ENCODE results near the gene POLR3H.
"Not testable (repeated sequence)": the region's sequence is repeated elsewhere in the genome, so short reads cannot be mapped to it uniquely, and the experiment has no call there.

Gene POLR3H

GRCh38 chr22:41543854-41544670 is at the start of gene POLR3H:
Gene POLR3H, minus strand, starts transcription at chr22:41544470. Its CDS starts 369 bp downstream, at chr22:41544101.
- DNase-seq: peak; percentile 81

- DNase-seq: not testable (repeated sequence)
These were observed 49.2 kb upstream of the POLR3H start for GRCh38 chr22:41593336-41593960.

GRCh38 chr22:41589391-41590241 is 45.3 kb upstream of the POLR3H start, which contains the start of gene PMM1:
Gene PMM1, minus strand, starts transcription at chr22:41589840. Its CDS starts 35 bp downstream, at chr22:41589805.
- DNase-seq: peak; percentile 95

GRCh38 chr22:41587347-41587723 is 43.1 kb upstream of the POLR3H start:
- no peak for DNase-seq

- no peak for DNase-seq
These were observed 41.6 kb upstream of the POLR3H start for GRCh38 chr22:41585898-41586297.

- DNase-seq: no peak
These were observed 40.6 kb upstream of the POLR3H start for GRCh38 chr22:41584881-41585280.

GRCh38 chr22:41582694-41583093 is 38.4 kb upstream of the POLR3H start:
- DNase-seq: no peak

- DNase-seq: no peak
These were observed 35.7 kb upstream of the POLR3H start for GRCh38 chr22:41579997-41580355.

GRCh38 chr22:41579297-41579996 is 35.2 kb upstream of the POLR3H start:
- DNase-seq: no peak

- DNase-seq: no peak
These were observed 34.5 kb upstream of the POLR3H start for GRCh38 chr22:41578818-41579217.

GRCh38 chr22:41578114-41578513 is 33.8 kb upstream of the POLR3H start:
- DNase-seq: no peak

- DNase-seq: no peak
These were observed 32.6 kb upstream of the POLR3H start for GRCh38 chr22:41576877-41577276.

- no peak for DNase-seq
These were observed 31.3 kb upstream of the POLR3H start for GRCh38 chr22:41575533-41575932.

- no peak for DNase-seq
These were observed 30.6 kb upstream of the POLR3H start for GRCh38 chr22:41574847-41575381.

- no peak for DNase-seq
These were observed 29.4 kb upstream of the POLR3H start for GRCh38 chr22:41573677-41574076.

GRCh38 chr22:41572305-41572704 is 28.0 kb upstream of the POLR3H start:
- DNase-seq: not testable (repeated sequence)

- DNase-seq: no peak
These were observed 27.5 kb upstream of the POLR3H start for GRCh38 chr22:41571786-41572185.

- no peak for DNase-seq
These were observed 26.0 kb upstream of the POLR3H start for GRCh38 chr22:41570221-41570620.

GRCh38 chr22:41568811-41569210 is 24.5 kb upstream of the POLR3H start:
- no peak for DNase-seq

GRCh38 chr22:41567512-41567768 is 23.2 kb upstream of the POLR3H start:
- DNase-seq: no peak

GRCh38 chr22:41565403-41566054 is 21.3 kb upstream of the POLR3H start:
- no peak for DNase-seq

- DNase-seq: no peak
These were observed 20.3 kb upstream of the POLR3H start for GRCh38 chr22:41564563-41564962.

Data from NCI-H524 treated with DMSO at 0.1 percent for 48 hours (cell line).